ENCODE results near the gene TLK1. TPM values are rescaled to one million over a fixed set of nuclear protein-coding genes. Genes with fewer than 3 reads are reported as not detected.

Gene TLK1
- total RNA-seq, 4 donors from 2014 or later, result 41.0 to 57.6 (median 51.6) TPM

GRCh38 chr2:170943041-170943440 is 217.7 kb downstream of the TLK1 start:
- TF ChIP-seq POLR2A (IDR thresholded peaks at IDR 0.05) (no peak), CTCF (IDR thresholded peaks at IDR 0.05) (no peak)
- DNase-seq, result no peak
- Histone ChIP-seq H3K9me3 (no peaks in the 10 kb centered on the region), H3K27me3 (no peaks in the 10 kb centered on the region), H3K36me3 (no peaks in the 10 kb centered on the region), H3K27ac (no peak overlapping the region), H3K4me3 (replicated peaks in 1 of 3) (no peak overlapping the region), H3K4me1 (peaks cover 0 to 14% of the 10 kb centered on the region in 2 donors)
- WGBS, 2 donors, result 86 to 87% methylated on average over 1 of the region's 1 CpG
- intact Hi-C loops (cut with DNase I), result no loop called here

DNA sequence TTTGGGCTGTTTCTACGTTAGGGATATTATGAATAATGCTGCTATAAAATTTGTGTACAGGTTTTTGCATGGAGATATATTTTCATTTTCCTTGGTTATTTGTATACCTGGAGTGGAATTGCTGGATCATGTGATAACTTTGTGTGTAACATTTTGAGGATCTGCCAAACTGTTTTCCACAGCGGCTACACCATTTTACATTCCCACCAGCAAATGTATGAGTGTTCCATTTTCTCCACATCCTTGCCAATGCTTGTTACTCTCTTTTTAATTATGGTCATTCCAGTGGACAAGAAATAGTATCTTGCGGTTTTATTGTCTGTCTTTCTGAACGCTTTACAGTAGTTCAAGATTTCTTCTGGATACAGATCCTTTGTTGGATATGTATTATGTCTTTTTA is 218.1 kb downstream of the TLK1 start:
- TF ChIP-seq CTCF (IDR thresholded peaks at IDR 0.05) (no peak), POLR2A (IDR thresholded peaks at IDR 0.05) (no peak)
- intact Hi-C loops (cut with DNase I), result no loop called here
- H3K27ac ChIP-seq, result no peak overlapping the region
- no peak for DNase-seq
- H3K27me3 ChIP-seq, result no peaks in the 10 kb centered on the region
- peaks cover 0 to 14% of the 10 kb centered on the region in 2 donors for H3K4me1 ChIP-seq
- no peaks in the 10 kb centered on the region for H3K9me3 ChIP-seq
- 95 to 99% methylated on average over 4 of the region's 4 CpGs for WGBS, 2 donors
- no peak overlapping the region for H3K4me3 ChIP-seq (replicated peaks in 1 of 3)
- H3K36me3 ChIP-seq, result no peaks in the 10 kb centered on the region

Other genes with a start within 250 kb of the TLK1 start
- gene GORASP2, start 231.6 kb downstream of the TLK1 start, total RNA-seq, result 100 to 1,000 TPM in 1 of 4 donors, 10 to 100 TPM in 3; 79.6 to 114 (median 87.1) TPM

Data from thyroid gland (tissue), 4 donors.